GM20000 (cell line): Measurements from ENCODE around the gene TMEM161A.
A peak's percentile ranks its signal among the peaks of the same experiment; 100 is the strongest.
"Not testable (repeated sequence)": the region's sequence is repeated elsewhere in the genome, so short reads cannot be mapped to it uniquely, and the experiment has no call there.

Experiments used
- DNase-seq: peaks from one replicate; pipeline ENCODE4 v3.0.0; 2012; ENCODE audit warnings: low spot score
- CTCF ChIP-seq: IDR thresholded peaks from 2 replicates; pipeline ENCODE4 v1.5.1; 2012; ENCODE audit warnings: mild to moderate bottlenecking, control low read depth; ENCODE audit errors: extremely low read depth, missing control alignments

TMEM161A gene

GRCh38 chr19:19145281-19145680 is 7.0 kb upstream of the TMEM161A start:
- no peak for TF ChIP-seq CTCF
- no peak for DNase-seq

- TF ChIP-seq CTCF: no peak
- DNase-seq: no peak
These were observed 4.1 kb upstream of the TMEM161A start for GRCh38 chr19:19142347-19142746.

- no peak for DNase-seq
- no peak for TF ChIP-seq CTCF
These were observed 2.2 kb upstream of the TMEM161A start for GRCh38 chr19:19140476-19140875.

- DNase-seq: no peak
These were observed 1.6 kb upstream of the TMEM161A start for GRCh38 chr19:19139876-19140229.

GRCh38 chr19:19137556-19138108 is 646 bp downstream of the TMEM161A start:
- peak; percentile 22 for DNase-seq

More at GRCh38 chr19:19139876-19140229, 1.6 kb upstream of the TMEM161A start:
- no peak for TF ChIP-seq CTCF

GRCh38 chr19:19135713-19136112 is 2.6 kb downstream of the TMEM161A start:
- DNase-seq: not testable (repeated sequence)

More at GRCh38 chr19:19137556-19138108, 646 bp downstream of the TMEM161A start:
- no peak for TF ChIP-seq CTCF

- DNase-seq: peak; percentile 23
- no peak for TF ChIP-seq CTCF
These were observed 3.6 kb downstream of the TMEM161A start for GRCh38 chr19:19134687-19135158.

- no peak for DNase-seq
- TF ChIP-seq CTCF: no peak
These were observed 4.3 kb downstream of the TMEM161A start for GRCh38 chr19:19133985-19134384.
